Tibial nerve (tissue), 4 donors: ENCODE data around the gene EAF1. TPM values are rescaled to one million over a fixed set of nuclear protein-coding genes. Genes with fewer than 3 reads are reported as not detected.
"Not testable (repeated sequence)": the region's sequence is repeated elsewhere in the genome, so short reads cannot be mapped to it uniquely, and the experiment has no call there.

ENCODE experiments used
- DNase-seq, 2 donors: peaks; one replicate each; pipeline ENCODE4 v3.0.0-alpha.2; 2019; ENCODE audit warnings: low spot score in 2 of 2
- H3K27ac ChIP-seq, 4 donors: fragments of 200-600 bp; sonication (generic) in 3 of 4; one replicate each; pipeline ENCODE4 v1.5.1; 2017 to 2019; ENCODE audit warnings: mild to moderate bottlenecking in 1 of 4
- H3K27me3 ChIP-seq, 2 donors: fragments of 200-600 bp; sonication (generic) in 1 of 2; one replicate each; pipeline versions ENCODE4 v1.5.1 to v1.6.0; 2017 to 2019
- H3K36me3 ChIP-seq, 3 donors: fragments of 200-600 bp; sonication (generic); one replicate each; pipeline ENCODE4 v1.5.1; 2018 to 2019
- H3K4me1 ChIP-seq, 4 donors: fragments of 200-600 bp; sonication (generic) in 3 of 4; one replicate each; pipeline ENCODE4 v1.5.1; 2017 to 2019
- H3K4me3 ChIP-seq, 4 donors: fragments of 200-600 bp; sonication (generic) in 3 of 4; one replicate each; pipeline ENCODE4 v1.5.1; 2017 to 2019; ENCODE audit warnings: mild to moderate bottlenecking in 1 of 4, moderate library complexity in 1 of 4
- H3K9me3 ChIP-seq, 4 donors: fragments of 200-600 bp; sonication (generic) in 3 of 4; one replicate each; pipeline ENCODE4 v1.5.1; 2017 to 2019
- CTCF ChIP-seq, 5 experiments: fragments of 200-600 bp in 3 of 5; fragments of 450-650 bp in 2 of 5; sonication (generic) in 3 of 5; IDR thresholded peaks; one replicate each; pipeline ENCODE4 v1.5.1; 2016 to 2019; ENCODE audit warnings: antibody characterized with exemption in 5 of 5, mild to moderate bottlenecking in 3 of 5, moderate library complexity in 2 of 5
- EP300 ChIP-seq, 2 donors: sonication (generic); formaldehyde crosslinking; IDR thresholded peaks; one replicate each; pipeline ENCODE4 v1.6.1; 2017; ENCODE audit warnings: antibody characterized with exemption in 2 of 2, mild to moderate bottlenecking in 1 of 2
- POLR2A ChIP-seq, 2 donors: fragments of 450-650 bp; IDR thresholded peaks; one replicate each; pipeline ENCODE4 v1.6.1; 2017; ENCODE audit warnings: antibody characterized with exemption in 2 of 2, mild to moderate bottlenecking in 2 of 2, moderate library complexity in 2 of 2
- WGBS, 2 donors: methylation state at CpG; one replicate each; pipeline ENCODE4 v1.1.5; 2018; 5-methylcytosine and 5-hydroxymethylcytosine counted together
- total RNA-seq, 4 donors: library from RNA; depleted of rRNA; stranded (reverse); fragments of >200 nt; gene quantifications; one replicate each; pipeline ENCODE4 v1.1.0, GENCODE V29; 2016

Gene EAF1
- total RNA-seq, 4 donors from 2014 or later = 16.5 to 26.4 (median 19.3) TPM

GRCh38 chr3:15384510-15385237 is 42.7 kb upstream of the EAF1 start:
- Histone ChIP-seq H3K27ac (peak overlapping the region in 3 of 4 donors; percentile 9 to 53 (median 20)), H3K9me3 (peaks cover 0 to 13% (median 2%) of the 10 kb centered on the region in 4 donors), H3K27me3 (no peaks in the 10 kb centered on the region), H3K36me3 (no peaks in the 10 kb centered on the region), H3K4me3 (no peak overlapping the region), H3K4me1 (peaks cover 0 to 5% (median 0%) of the 10 kb centered on the region in 4 donors)
- WGBS, 2 donors = 86 to 89% methylated on average over 4 of the region's 4 CpGs
- no peak for DNase-seq
- no peak for TF ChIP-seq EP300 (IDR thresholded peaks at IDR 0.05)
- TF ChIP-seq CTCF (IDR thresholded peaks at IDR 0.05) = no peak
- no peak for TF ChIP-seq POLR2A (IDR thresholded peaks at IDR 0.05)

GRCh38 chr3:15385238-15385695 is 42.1 kb upstream of the EAF1 start:
- H3K4me1 ChIP-seq, H3K4me3 ChIP-seq, DNase-seq, H3K36me3 ChIP-seq, H3K27me3 ChIP-seq: not testable (repeated sequence)
- Histone ChIP-seq H3K27ac (peak overlapping the region in 2 of 4 donors; percentile 20 to 44), H3K9me3 (peaks cover 0 to 13% (median 2%) of the 10 kb centered on the region in 4 donors)
- 83 to 87% methylated on average over 10 of the region's 10 CpGs for WGBS, 2 donors

GRCh38 chr3:15385901-15386653 is 41.3 kb upstream of the EAF1 start:
- no peaks in the 10 kb centered on the region for H3K27me3 ChIP-seq
- peaks cover 0 to 5% (median 0%) of the 10 kb centered on the region in 4 donors for H3K4me1 ChIP-seq
- no peaks in the 10 kb centered on the region for H3K36me3 ChIP-seq
- DNase-seq = no peak
- 77 to 89% methylated on average over 1 of the region's 1 CpG for WGBS, 2 donors
- H3K4me3 ChIP-seq = no peak overlapping the region
- peaks cover 0 to 16% (median 2%) of the 10 kb centered on the region in 4 donors for H3K9me3 ChIP-seq
- no peak for TF ChIP-seq CTCF (IDR thresholded peaks at IDR 0.05)
- TF ChIP-seq POLR2A (IDR thresholded peaks at IDR 0.05) = no peak
- TF ChIP-seq EP300 (IDR thresholded peaks at IDR 0.05) = no peak
- peak overlapping the region in 1 of 4 donors; percentile 29 for H3K27ac ChIP-seq

- H3K4me3 ChIP-seq, H3K27ac ChIP-seq, H3K36me3 ChIP-seq, H3K4me1 ChIP-seq, DNase-seq, H3K27me3 ChIP-seq: not testable (repeated sequence)
- H3K9me3 ChIP-seq = peaks cover 0 to 19% (median 2%) of the 10 kb centered on the region in 4 donors
- WGBS, 2 donors = 76 to 79% methylated on average over 5 of the region's 5 CpGs
These were observed 40.8 kb upstream of the EAF1 start for GRCh38 chr3:15386654-15386955.

GRCh38 chr3:15387171-15387581 is 40.2 kb upstream of the EAF1 start:
- H3K36me3 ChIP-seq = no peaks in the 10 kb centered on the region
- no peak overlapping the region for H3K4me3 ChIP-seq
- peaks cover 0 to 5% (median 0%) of the 10 kb centered on the region in 4 donors for H3K4me1 ChIP-seq
- peaks cover 0 to 19% (median 2%) of the 10 kb centered on the region in 4 donors for H3K9me3 ChIP-seq
- DNase-seq = no peak
- no peak overlapping the region for H3K27ac ChIP-seq
- no peaks in the 10 kb centered on the region for H3K27me3 ChIP-seq
- WGBS, 2 donors = 64 to 75% methylated on average over 1 of the region's 1 CpG
- TF ChIP-seq POLR2A (IDR thresholded peaks at IDR 0.05) = no peak
- TF ChIP-seq CTCF (IDR thresholded peaks at IDR 0.05) = no peak

- Histone ChIP-seq H3K27ac (no peak overlapping the region), H3K27me3 (no peaks in the 10 kb centered on the region), H3K4me1 (peaks cover 0 to 5% (median 0%) of the 10 kb centered on the region in 4 donors), H3K4me3 (no peak overlapping the region), H3K9me3 (peaks cover 0 to 19% (median 2%) of the 10 kb centered on the region in 4 donors), H3K36me3 (no peaks in the 10 kb centered on the region)
- TF ChIP-seq CTCF (IDR thresholded peaks at IDR 0.05) = no peak
- TF ChIP-seq POLR2A (IDR thresholded peaks at IDR 0.05) = no peak
- TF ChIP-seq EP300 (IDR thresholded peaks at IDR 0.05) = no peak
- 61 to 65% methylated on average over 3 of the region's 3 CpGs for WGBS, 2 donors
- no peak for DNase-seq
These were observed 39.7 kb upstream of the EAF1 start for GRCh38 chr3:15387735-15388134.

GRCh38 chr3:15388335-15388734 is 39.1 kb upstream of the EAF1 start:
- H3K27me3 ChIP-seq, H3K36me3 ChIP-seq, H3K4me3 ChIP-seq, DNase-seq, H3K27ac ChIP-seq, H3K4me1 ChIP-seq: not testable (repeated sequence)
- 90 to 95% methylated on average over 3 of the region's 3 CpGs for WGBS, 2 donors
- peaks cover 0 to 19% (median 2%) of the 10 kb centered on the region in 4 donors for H3K9me3 ChIP-seq
